H9 (cell line): ENCODE data around the gene BPTF. TPM values are rescaled to one million over a fixed set of nuclear protein-coding genes. Genes with fewer than 3 reads are reported as not detected.
"Not testable (repeated sequence)": the region's sequence is repeated elsewhere in the genome, so short reads cannot be mapped to it uniquely, and the experiment has no call there.

Experiments used
- DNase-seq: peaks from one replicate; pipeline ENCODE4 v3.0.0-alpha.2; 2017
- H2AFZ ChIP-seq: one replicate; pipeline ENCODE4 v1.6.1; 2013; ENCODE audit warnings: mild to moderate bottlenecking, low read length, control low read depth, moderate library complexity
- H2AK5ac ChIP-seq: 2 replicates; pipeline ENCODE4 v1.6.1; 2013; ENCODE audit warnings: low read length, control low read depth, mixed read lengths; ENCODE audit not compliant: insufficient read length
- H2BK120ac ChIP-seq: one replicate; pipeline ENCODE4 v1.6.1; 2013; ENCODE audit warnings: low read depth, mild to moderate bottlenecking, low read length, control low read depth, inconsistent platforms; ENCODE audit not compliant: poor library complexity, severe bottlenecking
- H2BK12ac ChIP-seq: 2 replicates; pipeline ENCODE4 v1.6.1; 2013; ENCODE audit warnings: low read length, control low read depth, mixed read lengths, low read depth; ENCODE audit not compliant: insufficient read length
- H2BK15ac ChIP-seq: 2 replicates; pipeline ENCODE4 v1.6.1; 2013; ENCODE audit warnings: low read depth, low read length, control low read depth
- H2BK20ac ChIP-seq: one replicate; pipeline ENCODE4 v1.6.1; 2013; ENCODE audit warnings: low read depth, mild to moderate bottlenecking, low read length, control low read depth, inconsistent platforms; ENCODE audit not compliant: poor library complexity, severe bottlenecking
- H2BK5ac ChIP-seq: 2 replicates; pipeline ENCODE4 v1.6.1; 2013; ENCODE audit warnings: low read length, control low read depth, mixed read lengths; ENCODE audit not compliant: insufficient read length
- H3K14ac ChIP-seq: 2 replicates; pipeline ENCODE4 v1.6.1; 2013; ENCODE audit warnings: low read length, control low read depth; ENCODE audit not compliant: insufficient read depth
- H3K18ac ChIP-seq: 2 replicates; pipeline ENCODE4 v1.6.1; 2013; ENCODE audit warnings: low read depth, mild to moderate bottlenecking, mixed read lengths, low read length, control low read depth; ENCODE audit not compliant: insufficient read length
- H3K23ac ChIP-seq: 2 replicates; pipeline ENCODE4 v1.6.1; 2013; ENCODE audit warnings: low read length, control low read depth, mixed read lengths, low read depth; ENCODE audit not compliant: insufficient read length
- H3K23me2 ChIP-seq: 2 replicates; pipeline ENCODE4 v1.6.1; 2013; ENCODE audit warnings: low read depth, mild to moderate bottlenecking, mixed read lengths, low read length, control low read depth; ENCODE audit not compliant: insufficient read length, poor library complexity, severe bottlenecking
- H3K27ac ChIP-seq: 2 replicates; pipeline ENCODE4 v1.5.1; 2013; ENCODE audit warnings: low read length, control low read depth, mixed read lengths, low read depth; ENCODE audit not compliant: insufficient read length
- H3K27me3 ChIP-seq: 2 replicates; pipeline ENCODE4 v1.6.1; 2013; ENCODE audit warnings: low read length, control low read depth, inconsistent platforms; ENCODE audit not compliant: insufficient read depth
- H3K4ac ChIP-seq: 2 replicates; pipeline ENCODE4 v1.6.1; 2013; ENCODE audit warnings: low read depth, mild to moderate bottlenecking, control low read depth, inconsistent platforms, low read length, moderate library complexity
- H3K4me1 ChIP-seq: 2 replicates; pipeline ENCODE4 v1.6.1; 2013; ENCODE audit warnings: low read length, control low read depth, inconsistent platforms; ENCODE audit not compliant: insufficient read depth
- H3K4me2 ChIP-seq: 2 replicates; pipeline ENCODE4 v1.6.1; 2013; ENCODE audit warnings: low read length, control low read depth, mixed read lengths; ENCODE audit not compliant: insufficient read length, insufficient read depth
- H3K56ac ChIP-seq: 2 replicates; pipeline ENCODE4 v1.6.1; 2013; ENCODE audit warnings: low read depth, mild to moderate bottlenecking, mixed read lengths, low read length, control low read depth; ENCODE audit not compliant: insufficient read length
- H3K79me1 ChIP-seq: 2 replicates; pipeline ENCODE4 v1.6.1; 2013; ENCODE audit warnings: low read depth, mild to moderate bottlenecking, moderate library complexity, low read length, control low read depth, inconsistent platforms; ENCODE audit not compliant: insufficient read depth, poor library complexity, severe bottlenecking
- H3K79me2 ChIP-seq: 2 replicates; pipeline ENCODE4 v1.6.1; 2013; ENCODE audit warnings: low read length, control low read depth, inconsistent platforms; ENCODE audit not compliant: insufficient read depth
- H3K9ac ChIP-seq: 2 replicates; pipeline ENCODE4 v1.6.1; 2013; ENCODE audit warnings: low read length, control low read depth, mixed read lengths; ENCODE audit not compliant: insufficient read length; ENCODE audit errors: extremely low read depth
- H3K9me3 ChIP-seq: one replicate; pipeline ENCODE4 v1.6.1; 2013; ENCODE audit warnings: low read depth, low read length, inconsistent platforms; ENCODE audit not compliant: control insufficient read depth
- H3T11ph ChIP-seq: one replicate; pipeline ENCODE4 v1.6.1; 2013; ENCODE audit warnings: mild to moderate bottlenecking, low read length, control low read depth, inconsistent platforms
- H4K20me1 ChIP-seq: one replicate; pipeline ENCODE4 v1.6.1; 2013; ENCODE audit not compliant: control insufficient read depth, insufficient read length, insufficient read depth
- H4K5ac ChIP-seq: 2 replicates; pipeline ENCODE4 v1.6.1; 2013; ENCODE audit warnings: low read depth, mild to moderate bottlenecking, mixed read lengths, low read length, control low read depth; ENCODE audit not compliant: insufficient read length
- H4K8ac ChIP-seq: replicated peaks from 2 replicates; pipeline ENCODE4 v1.6.1; 2013; ENCODE audit warnings: low read length, control low read depth, mixed read lengths, low read depth; ENCODE audit not compliant: insufficient read length
- H4K91ac ChIP-seq: 2 replicates; pipeline ENCODE4 v1.6.1; 2013; ENCODE audit warnings: low read depth, mild to moderate bottlenecking, moderate library complexity, mixed read lengths, low read length, control low read depth; ENCODE audit not compliant: insufficient read length
- H3K27ac Mint-ChIP-seq, 3 experiments: 2 replicates in 2 of 3; 3 replicates in 1 of 3; pipeline ENCODE4 v1.8.0; 2020 to 2021; ENCODE audit warnings: mixed read lengths in 3 of 3, mild to moderate bottlenecking in 1 of 3, moderate library complexity in 1 of 3
- H3K27me3 Mint-ChIP-seq: 2 replicates; pipeline ENCODE4 v1.8.0; 2021; ENCODE audit warnings: low read depth, mild to moderate bottlenecking, moderate library complexity, mixed read lengths
- H3K36me3 Mint-ChIP-seq, 3 experiments: 2 replicates in 2 of 3; 3 replicates in 1 of 3; pipeline ENCODE4 v1.8.0; 2020 to 2021; ENCODE audit warnings: low read depth in 3 of 3, mixed read lengths in 3 of 3; ENCODE audit not compliant: insufficient read depth in 1 of 3
- H3K4me1 Mint-ChIP-seq, 2 experiments: 2 replicates each; pipeline ENCODE4 v1.8.0; 2020; ENCODE audit warnings: mixed read lengths in 2 of 2
- H3K4me3 Mint-ChIP-seq, 2 experiments: 2 replicates in 1 of 2; 3 replicates in 1 of 2; pipeline ENCODE4 v1.8.0; 2020 to 2021; ENCODE audit warnings: mild to moderate bottlenecking in 2 of 2, mixed read lengths in 2 of 2, moderate library complexity in 1 of 2
- H3K9me3 Mint-ChIP-seq, 2 experiments: 2 replicates in 1 of 2; 3 replicates in 1 of 2; pipeline ENCODE4 v1.8.0; 2020; ENCODE audit warnings: mild to moderate bottlenecking in 2 of 2, mixed read lengths in 2 of 2, moderate library complexity in 1 of 2
- CTCF ChIP-seq: fragments of 200-600 bp; sonication (generic); conservative IDR thresholded peaks from 3 replicates; pipeline ENCODE4 v1.8.0; 2021; ENCODE audit warnings: antibody characterized with exemption, mild to moderate bottlenecking
- WGBS: extraction: QIAGEN DNeasy Blood & Tissue Kit; methylation state at CpG from one replicate; pipeline ENCODE4 v1.1.7; 2013; ENCODE audit warnings: missing lambda C conversion rate, low lambda C conversion rate, mixed read lengths; ENCODE audit not compliant: insufficient read length; ENCODE audit errors: extremely low coverage; 5-methylcytosine and 5-hydroxymethylcytosine counted together
- total RNA-seq: library from RNA; stranded (reverse); gene quantifications from 2 replicates; pipeline ENCODE4 v1.2.1, GENCODE V29; 2021

The BPTF gene
- total RNA-seq, 1 experiment from 2014 or later: 203 TPM

GRCh38 chr17:67902511-67903231, 77.4 kb downstream of the BPTF start:
- Mint-ChIP-seq H3K4me3 (no peak overlapping the region), H3K27ac (peak overlapping the region in 2 of 3 experiments; percentile 53 to 58; a peak in 4 of 7 replicates), H3K9me3 (no peaks in the 10 kb centered on the region), H3K4me1 (no peaks in the 10 kb centered on the region), H3K27me3 (no peaks in the 10 kb centered on the region), H3K36me3 (peaks cover 39 to 88% (median 75%) of the 10 kb centered on the region in 3 experiments)
- Histone ChIP-seq H3K4me1 (no peaks in the 10 kb centered on the region), H4K91ac (no peak overlapping the region), H2BK20ac (no peak overlapping the region), H3K18ac (no peak overlapping the region), H3K27ac (no peak overlapping the region), H3K27me3 (no peaks in the 10 kb centered on the region), H3K4ac (no peak overlapping the region), H3K79me2 (no peaks in the 10 kb centered on the region), H3K14ac (no peak overlapping the region), H2BK5ac (no peak overlapping the region), H4K20me1 (no peaks in the 10 kb centered on the region), H3K56ac (no peak overlapping the region), H3K23ac (no peak overlapping the region), H3K23me2 (no peaks in the 10 kb centered on the region), H2BK120ac (no peak overlapping the region), H4K5ac (no peak overlapping the region), H3T11ph (no peak overlapping the region), H2AK5ac (no peak overlapping the region), H3K9me3 (no peaks in the 10 kb centered on the region), H3K4me2 (no peak overlapping the region), H2AFZ (no peak overlapping the region), H2BK12ac (no peak overlapping the region), H2BK15ac (no peak overlapping the region), H3K9ac (no peak overlapping the region), H4K8ac (no peak overlapping the region), H3K79me1 (no peaks in the 10 kb centered on the region)
- TF ChIP-seq CTCF: no peak
- no CpG with 5 or more reads among the region's 12 CpGs for WGBS
- DNase-seq: no peak

DNA sequence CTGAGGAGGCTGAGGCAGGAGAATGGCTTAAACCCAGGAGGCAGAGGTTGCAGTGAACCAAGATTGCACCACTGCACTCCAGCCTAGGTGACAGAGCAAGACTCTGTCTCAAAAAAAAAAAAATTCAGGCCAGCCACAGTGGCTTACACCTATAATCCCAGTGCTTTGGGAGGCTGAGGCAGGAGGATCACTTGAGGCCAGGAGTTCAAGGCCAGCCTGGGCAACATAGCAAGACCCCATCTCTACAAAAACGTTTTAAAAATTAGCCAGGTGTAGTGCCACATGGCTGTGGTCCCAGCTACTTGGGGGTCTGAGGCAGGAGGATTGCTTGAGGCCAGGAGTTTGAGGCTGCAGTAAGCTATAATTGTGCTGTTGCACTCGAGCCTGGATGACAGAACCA, 80.0 kb downstream of the BPTF start:
- peaks cover 44 to 91% (median 83%) of the 10 kb centered on the region in 3 experiments for H3K36me3 Mint-ChIP-seq
- H3K9me3 Mint-ChIP-seq, H2BK20ac ChIP-seq, DNase-seq, H3K23ac ChIP-seq, H4K91ac ChIP-seq, H2BK15ac ChIP-seq, H3K27ac ChIP-seq, H3K4me1 Mint-ChIP-seq, H3K23me2 ChIP-seq, H3K9me3 ChIP-seq, H3K4me2 ChIP-seq, H4K8ac ChIP-seq, H3K9ac ChIP-seq, H2BK12ac ChIP-seq, H2AFZ ChIP-seq, H3K27me3 Mint-ChIP-seq, H3K4ac ChIP-seq, H3K27me3 ChIP-seq, H3K79me1 ChIP-seq, H3T11ph ChIP-seq, H3K18ac ChIP-seq, H2AK5ac ChIP-seq, H3K4me1 ChIP-seq, H2BK5ac ChIP-seq, H3K4me3 Mint-ChIP-seq, H4K20me1 ChIP-seq, H3K79me2 ChIP-seq, H3K14ac ChIP-seq, H4K5ac ChIP-seq, H3K56ac ChIP-seq, H2BK120ac ChIP-seq, H3K27ac Mint-ChIP-seq: not testable (repeated sequence)
- WGBS: no CpG with 5 or more reads among the region's 2 CpGs
